HPDE6-E6E7 (cell line): Measurements from ENCODE around the gene HRH2.
"Not testable (repeated sequence)": the region's sequence is repeated elsewhere in the genome, so short reads cannot be mapped to it uniquely, and the experiment has no call there.

ENCODE experiments used
- DNase-seq: peaks from one replicate; pipeline ENCODE4 v3.0.0; 2011; ENCODE audit warnings: missing footprints; ENCODE audit errors: extremely low spot score

HRH2 gene

GRCh38 chr5:175657593-175658271 is at the start of gene HRH2:
HRH2 (plus strand) TSS chr5:175658071; CDS start chr5:175683234, 25,163 bp downstream.
- no peak for DNase-seq

- DNase-seq: no peak
Observed at GRCh38 chr5:175609526-175609925, 48.3 kb upstream of the HRH2 start.

- no peak for DNase-seq
Observed at GRCh38 chr5:175610381-175610780, 47.5 kb upstream of the HRH2 start.

GRCh38 chr5:175610898-175611297 is 47.0 kb upstream of the HRH2 start:
- no peak for DNase-seq

GRCh38 chr5:175614223-175614815 is 43.6 kb upstream of the HRH2 start:
- no peak for DNase-seq

- no peak for DNase-seq
Observed at GRCh38 chr5:175614861-175615260, 43.0 kb upstream of the HRH2 start.

- no peak for DNase-seq
Observed at GRCh38 chr5:175616083-175616482, 41.8 kb upstream of the HRH2 start.

GRCh38 chr5:175616527-175616926 is 41.3 kb upstream of the HRH2 start:
- not testable (repeated sequence) for DNase-seq

- DNase-seq: no peak
Observed at GRCh38 chr5:175617447-175617846, 40.4 kb upstream of the HRH2 start.

GRCh38 chr5:175620527-175620926 is 37.3 kb upstream of the HRH2 start:
- DNase-seq: no peak

- no peak for DNase-seq
Observed at GRCh38 chr5:175621971-175622370, 35.9 kb upstream of the HRH2 start.

GRCh38 chr5:175623088-175623487 is 34.8 kb upstream of the HRH2 start:
- DNase-seq: no peak

GRCh38 chr5:175624316-175624715 is 33.6 kb upstream of the HRH2 start:
- DNase-seq: no peak

GRCh38 chr5:175627005-175627404 is 30.9 kb upstream of the HRH2 start:
- no peak for DNase-seq

- DNase-seq: no peak
Observed at GRCh38 chr5:175627739-175628138, 30.1 kb upstream of the HRH2 start.

GRCh38 chr5:175628668-175629067 is 29.2 kb upstream of the HRH2 start:
- no peak for DNase-seq

GRCh38 chr5:175629261-175629660 is 28.6 kb upstream of the HRH2 start:
- DNase-seq: no peak

- no peak for DNase-seq
Observed at GRCh38 chr5:175629793-175630192, 28.1 kb upstream of the HRH2 start.

GRCh38 chr5:175635854-175636584 is 21.9 kb upstream of the HRH2 start:
- DNase-seq: no peak

GRCh38 chr5:175638305-175638704 is 19.6 kb upstream of the HRH2 start:
- DNase-seq: no peak

- DNase-seq: no peak
Observed at GRCh38 chr5:175640106-175640775, 17.6 kb upstream of the HRH2 start.

GRCh38 chr5:175642998-175643397 is 14.9 kb upstream of the HRH2 start:
- DNase-seq: no peak
